GM23338 (cell line): Measurements from ENCODE around the gene GCK. TPM values are rescaled to one million over a fixed set of nuclear protein-coding genes. Genes with fewer than 3 reads are reported as not detected.

Experiments
- ATAC-seq: fragments of 200-7000 bp; cut with Tn5 transposase; 3 replicates; pipeline ENCODE4 v1.9.1; 2020
- DNase-seq: peaks from one replicate; pipeline ENCODE4 v3.0.0-alpha.2; 2015; ENCODE audit warnings: low spot score
- H2AFZ ChIP-seq: fragments of 200-600 bp; sonication (generic); 2 replicates; pipeline ENCODE4 v1.8.0; 2016; ENCODE audit warnings: antibody characterized with exemption, mild to moderate bottlenecking, moderate library complexity
- H3F3A ChIP-seq: fragments of 200-600 bp; sonication (generic); replicated peaks from 2 replicates; pipeline ENCODE4 v1.8.0; 2017; ENCODE audit warnings: antibody characterized with exemption, mixed run types, low read depth
- H3K27ac ChIP-seq: fragments of 200-600 bp; sonication (generic); 2 replicates; pipeline ENCODE4 v1.6.1; 2016; ENCODE audit warnings: low read depth
- H3K27me3 ChIP-seq: fragments of 200-600 bp; sonication (generic); 2 replicates; pipeline ENCODE4 v1.8.0; 2016; ENCODE audit warnings: mild to moderate bottlenecking, mixed run types, moderate library complexity; ENCODE audit not compliant: insufficient read depth
- H3K36me3 ChIP-seq: fragments of 200-600 bp; sonication (generic); 2 replicates; pipeline ENCODE4 v1.8.0; 2016; ENCODE audit warnings: mild to moderate bottlenecking; ENCODE audit not compliant: insufficient read depth
- H3K4me1 ChIP-seq: fragments of 200-600 bp; sonication (generic); 2 replicates; pipeline ENCODE4 v1.8.0; 2016; ENCODE audit warnings: mild to moderate bottlenecking, moderate library complexity; ENCODE audit not compliant: insufficient read depth
- H3K4me2 ChIP-seq: fragments of 200-600 bp; sonication (generic); 2 replicates; pipeline ENCODE4 v1.7.1; 2017; ENCODE audit warnings: mixed run types
- H3K4me3 ChIP-seq: fragments of 200-600 bp; sonication (generic); 2 replicates; pipeline ENCODE4 v1.6.1; 2016; ENCODE audit warnings: mixed run types
- H3K79me2 ChIP-seq: fragments of 200-600 bp; sonication (generic); replicated peaks from 2 replicates; pipeline ENCODE4 v1.8.0; 2017; ENCODE audit warnings: mild to moderate bottlenecking; ENCODE audit not compliant: insufficient read depth
- H3K9me2 ChIP-seq: fragments of 200-600 bp; sonication (generic); 2 replicates; pipeline ENCODE4 v1.8.0; 2017; ENCODE audit not compliant: insufficient read depth
- H4K20me1 ChIP-seq: fragments of 200-600 bp; sonication (generic); replicated peaks from 2 replicates; pipeline ENCODE4 v1.8.0; 2017; ENCODE audit warnings: mild to moderate bottlenecking; ENCODE audit not compliant: insufficient read depth
- H3K27ac Mint-ChIP-seq: 2 replicates; pipeline ENCODE4 v1.8.0; 2020; ENCODE audit warnings: inconsistent platforms, mild to moderate bottlenecking, moderate library complexity, mixed read lengths
- H3K27me3 Mint-ChIP-seq: 3 replicates; pipeline ENCODE4 v1.8.0; 2022; ENCODE audit warnings: low read depth, mild to moderate bottlenecking, moderate library complexity, mixed read lengths, inconsistent platforms; ENCODE audit not compliant: insufficient read depth, poor library complexity
- H3K36me3 Mint-ChIP-seq: 3 replicates; pipeline ENCODE4 v1.8.0; 2021; ENCODE audit warnings: low read depth, mild to moderate bottlenecking, inconsistent platforms, moderate library complexity, mixed read lengths
- H3K4me1 Mint-ChIP-seq: 3 replicates; pipeline ENCODE4 v1.8.0; 2020; ENCODE audit warnings: mild to moderate bottlenecking, inconsistent platforms, mixed read lengths
- H3K4me3 Mint-ChIP-seq: 3 replicates; pipeline ENCODE4 v1.8.0; 2021; ENCODE audit warnings: moderate library complexity, mild to moderate bottlenecking, inconsistent platforms, mixed read lengths
- H3K9me3 Mint-ChIP-seq: 3 replicates; pipeline ENCODE4 v1.8.0; 2020; ENCODE audit warnings: moderate library complexity, mild to moderate bottlenecking, inconsistent platforms, mixed read lengths
- CREB1 ChIP-seq: fragments of 250-450 bp; sonication (Bioruptor Pico); IDR thresholded peaks from 2 replicates; pipeline ENCODE4 v1.5.0; 2020; ENCODE audit warnings: low read depth, mild to moderate bottlenecking, moderate library complexity
- ETS1 ChIP-seq: IDR thresholded peaks from 2 replicates; pipeline ENCODE4 v1.6.1; 2016; ENCODE audit warnings: antibody characterized with exemption
- EZH2 ChIP-seq: fragments of 200-600 bp; sonication (generic); IDR thresholded peaks from one replicate; pipeline ENCODE4 v1.8.0; 2017; ENCODE audit warnings: antibody characterized with exemption, mild to moderate bottlenecking, low read depth; ENCODE audit not compliant: unreplicated experiment
- EZH2phosphoT487 ChIP-seq: fragments of 200-600 bp; sonication (generic); IDR thresholded peaks from one replicate; pipeline ENCODE4 v1.8.1; 2018; ENCODE audit warnings: antibody characterized with exemption; ENCODE audit not compliant: unreplicated experiment
- NANOG ChIP-seq: IDR thresholded peaks from 2 replicates; pipeline ENCODE4 v1.6.1; 2016; ENCODE audit warnings: antibody characterized with exemption, borderline replicate concordance
- REST ChIP-seq: IDR thresholded peaks from one replicate; pipeline ENCODE4 v1.6.1; 2018; ENCODE audit warnings: antibody characterized with exemption; ENCODE audit not compliant: unreplicated experiment
- STAT1 ChIP-seq: IDR thresholded peaks from one replicate; pipeline ENCODE4 v1.6.1; 2016; ENCODE audit warnings: antibody characterized with exemption; ENCODE audit not compliant: unreplicated experiment
- ZNF114 ChIP-seq: fragments of 250-450 bp; sonication (Bioruptor Pico); IDR thresholded peaks from 2 replicates; pipeline ENCODE4 v1.5.0; 2020; ENCODE audit warnings: mild to moderate bottlenecking, moderate library complexity
- polyA plus RNA-seq: library from polyadenylated mRNA; unstranded; fragments of >200 nt; fragmentation: Nextera tagmentation; extraction: Ambion mirVana; gene quantifications from 2 replicates; pipeline ENCODE4 v1.2.1, GENCODE V29; 2016
- total RNA-seq: library from RNA; depleted of rRNA; stranded (reverse); fragments of >200 nt; shearing (Covaris generic); gene quantifications from 2 replicates; pipeline ENCODE4 v1.2.3, GENCODE V29; 2014
- TF ChIP-seq, protein P1 (sequence below): fragments of 250-450 bp; sonication (Bioruptor Pico); IDR thresholded peaks from 2 replicates; pipeline ENCODE4 v1.5.0; 2020; ENCODE audit warnings: mild to moderate bottlenecking, moderate library complexity
- TF ChIP-seq, protein P2 (sequence below), 2 experiments: fragments of 200-600 bp in 1 of 2; sonication (generic) in 1 of 2; conservative IDR thresholded peaks; 2 replicates each; pipeline versions ENCODE4 v1.5.1 to v1.6.1; 2016 to 2017; ENCODE audit warnings: antibody characterized with exemption in 2 of 2, low read depth in 2 of 2, mild to moderate bottlenecking in 2 of 2, moderate library complexity in 1 of 2

The GCK gene
- total and polyA plus RNA-seq, 2 experiments from 2014 or later = 6.1 to 7.3 TPM

DNA sequence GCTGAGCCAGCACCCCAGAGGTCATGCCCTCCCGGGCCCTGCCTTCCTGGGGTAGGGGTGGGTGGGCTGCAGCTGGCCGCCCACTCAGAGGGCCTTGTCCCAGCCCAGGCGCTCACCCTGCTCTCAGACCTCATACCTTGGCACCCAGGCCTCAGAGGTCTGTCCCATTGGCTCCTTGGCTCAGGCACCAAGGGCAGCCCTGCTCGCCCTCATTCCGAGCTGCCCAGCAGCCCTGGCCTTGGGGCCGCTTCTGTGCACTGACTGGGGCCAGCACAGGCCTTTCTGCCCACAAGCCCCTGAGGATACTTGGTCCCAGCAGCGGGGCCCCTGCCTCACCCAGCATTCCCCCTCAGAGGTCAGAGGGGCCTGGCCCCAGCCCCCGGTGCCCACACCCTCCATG is 45.8 kb upstream of the GCK start:
- no peaks in the 10 kb centered on the region for H3K9me3 Mint-ChIP-seq
- Histone ChIP-seq H3K79me2 (no peaks in the 10 kb centered on the region), H2AFZ (no peak overlapping the region), H3K9me2 (no peaks in the 10 kb centered on the region), H3K36me3 (no peaks in the 10 kb centered on the region), H3K4me1 (no peaks in the 10 kb centered on the region), H3F3A (no peaks in the 10 kb centered on the region), H3K27ac (no peak overlapping the region), H3K27me3 (no peaks in the 10 kb centered on the region), H4K20me1 (no peaks in the 10 kb centered on the region), H3K4me3 (no peak overlapping the region), H3K4me2 (no peak overlapping the region)
- no peak overlapping the region for H3K4me3 Mint-ChIP-seq
- H3K36me3 Mint-ChIP-seq = no peaks in the 10 kb centered on the region
- H3K27ac Mint-ChIP-seq = no peak overlapping the region
- DNase-seq (no peak), ATAC-seq (no peak)
- peaks cover 7% of the 10 kb centered on the region for H3K4me1 Mint-ChIP-seq
- H3K27me3 Mint-ChIP-seq = peaks cover 7% of the 10 kb centered on the region
- TF ChIP-seq EZH2phosphoT487 (no peak), EZH2 (no peak), CREB1 (CRISPR knock-in tag) (no peak), ETS1 (no peak), STAT1 (no peak), REST (no peak), ZNF114 (CRISPR knock-in tag) (no peak), NANOG (no peak)
- TF ChIP-seq, protein P1, sequence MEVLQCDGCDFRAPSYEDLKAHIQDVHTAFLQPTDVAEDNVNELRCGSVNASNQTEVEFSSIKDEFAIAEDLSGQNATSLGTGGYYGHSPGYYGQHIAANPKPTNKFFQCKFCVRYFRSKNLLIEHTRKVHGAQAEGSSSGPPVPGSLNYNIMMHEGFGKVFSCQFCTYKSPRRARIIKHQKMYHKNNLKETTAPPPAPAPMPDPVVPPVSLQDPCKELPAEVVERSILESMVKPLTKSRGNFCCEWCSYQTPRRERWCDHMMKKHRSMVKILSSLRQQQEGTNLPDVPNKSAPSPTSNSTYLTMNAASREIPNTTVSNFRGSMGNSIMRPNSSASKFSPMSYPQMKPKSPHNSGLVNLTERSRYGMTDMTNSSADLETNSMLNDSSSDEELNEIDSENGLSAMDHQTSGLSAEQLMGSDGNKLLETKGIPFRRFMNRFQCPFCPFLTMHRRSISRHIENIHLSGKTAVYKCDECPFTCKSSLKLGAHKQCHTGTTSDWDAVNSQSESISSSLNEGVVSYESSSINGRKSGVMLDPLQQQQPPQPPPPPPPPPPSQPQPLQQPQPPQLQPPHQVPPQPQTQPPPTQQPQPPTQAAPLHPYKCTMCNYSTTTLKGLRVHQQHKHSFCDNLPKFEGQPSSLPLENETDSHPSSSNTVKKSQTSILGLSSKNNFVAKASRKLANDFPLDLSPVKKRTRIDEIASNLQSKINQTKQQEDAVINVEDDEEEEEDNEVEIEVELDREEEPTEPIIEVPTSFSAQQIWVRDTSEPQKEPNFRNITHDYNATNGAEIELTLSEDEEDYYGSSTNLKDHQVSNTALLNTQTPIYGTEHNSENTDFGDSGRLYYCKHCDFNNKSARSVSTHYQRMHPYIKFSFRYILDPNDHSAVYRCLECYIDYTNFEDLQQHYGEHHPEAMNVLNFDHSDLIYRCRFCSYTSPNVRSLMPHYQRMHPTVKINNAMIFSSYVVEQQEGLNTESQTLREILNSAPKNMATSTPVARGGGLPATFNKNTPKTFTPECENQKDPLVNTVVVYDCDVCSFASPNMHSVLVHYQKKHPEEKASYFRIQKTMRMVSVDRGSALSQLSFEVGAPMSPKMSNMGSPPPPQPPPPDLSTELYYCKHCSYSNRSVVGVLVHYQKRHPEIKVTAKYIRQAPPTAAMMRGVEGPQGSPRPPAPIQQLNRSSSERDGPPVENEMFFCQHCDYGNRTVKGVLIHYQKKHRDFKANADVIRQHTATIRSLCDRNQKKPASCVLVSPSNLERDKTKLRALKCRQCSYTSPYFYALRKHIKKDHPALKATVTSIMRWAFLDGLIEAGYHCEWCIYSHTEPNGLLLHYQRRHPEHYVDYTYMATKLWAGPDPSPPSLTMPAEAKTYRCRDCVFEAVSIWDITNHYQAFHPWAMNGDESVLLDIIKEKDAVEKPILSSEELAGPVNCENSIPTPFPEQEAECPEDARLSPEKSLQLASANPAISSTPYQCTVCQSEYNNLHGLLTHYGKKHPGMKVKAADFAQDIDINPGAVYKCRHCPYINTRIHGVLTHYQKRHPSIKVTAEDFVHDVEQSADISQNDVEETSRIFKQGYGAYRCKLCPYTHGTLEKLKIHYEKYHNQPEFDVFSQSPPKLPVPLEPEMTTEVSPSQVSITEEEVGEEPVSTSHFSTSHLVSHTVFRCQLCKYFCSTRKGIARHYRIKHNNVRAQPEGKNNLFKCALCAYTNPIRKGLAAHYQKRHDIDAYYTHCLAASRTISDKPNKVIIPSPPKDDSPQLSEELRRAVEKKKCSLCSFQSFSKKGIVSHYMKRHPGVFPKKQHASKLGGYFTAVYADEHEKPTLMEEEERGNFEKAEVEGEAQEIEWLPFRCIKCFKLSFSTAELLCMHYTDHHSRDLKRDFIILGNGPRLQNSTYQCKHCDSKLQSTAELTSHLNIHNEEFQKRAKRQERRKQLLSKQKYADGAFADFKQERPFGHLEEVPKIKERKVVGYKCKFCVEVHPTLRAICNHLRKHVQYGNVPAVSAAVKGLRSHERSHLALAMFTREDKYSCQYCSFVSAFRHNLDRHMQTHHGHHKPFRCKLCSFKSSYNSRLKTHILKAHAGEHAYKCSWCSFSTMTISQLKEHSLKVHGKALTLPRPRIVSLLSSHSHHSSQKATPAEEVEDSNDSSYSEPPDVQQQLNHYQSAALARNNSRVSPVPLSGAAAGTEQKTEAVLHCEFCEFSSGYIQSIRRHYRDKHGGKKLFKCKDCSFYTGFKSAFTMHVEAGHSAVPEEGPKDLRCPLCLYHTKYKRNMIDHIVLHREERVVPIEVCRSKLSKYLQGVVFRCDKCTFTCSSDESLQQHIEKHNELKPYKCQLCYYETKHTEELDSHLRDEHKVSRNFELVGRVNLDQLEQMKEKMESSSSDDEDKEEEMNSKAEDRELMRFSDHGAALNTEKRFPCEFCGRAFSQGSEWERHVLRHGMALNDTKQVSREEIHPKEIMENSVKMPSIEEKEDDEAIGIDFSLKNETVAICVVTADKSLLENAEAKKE (CRISPR knock-in tag) = no peak
- TF ChIP-seq, protein P2, sequence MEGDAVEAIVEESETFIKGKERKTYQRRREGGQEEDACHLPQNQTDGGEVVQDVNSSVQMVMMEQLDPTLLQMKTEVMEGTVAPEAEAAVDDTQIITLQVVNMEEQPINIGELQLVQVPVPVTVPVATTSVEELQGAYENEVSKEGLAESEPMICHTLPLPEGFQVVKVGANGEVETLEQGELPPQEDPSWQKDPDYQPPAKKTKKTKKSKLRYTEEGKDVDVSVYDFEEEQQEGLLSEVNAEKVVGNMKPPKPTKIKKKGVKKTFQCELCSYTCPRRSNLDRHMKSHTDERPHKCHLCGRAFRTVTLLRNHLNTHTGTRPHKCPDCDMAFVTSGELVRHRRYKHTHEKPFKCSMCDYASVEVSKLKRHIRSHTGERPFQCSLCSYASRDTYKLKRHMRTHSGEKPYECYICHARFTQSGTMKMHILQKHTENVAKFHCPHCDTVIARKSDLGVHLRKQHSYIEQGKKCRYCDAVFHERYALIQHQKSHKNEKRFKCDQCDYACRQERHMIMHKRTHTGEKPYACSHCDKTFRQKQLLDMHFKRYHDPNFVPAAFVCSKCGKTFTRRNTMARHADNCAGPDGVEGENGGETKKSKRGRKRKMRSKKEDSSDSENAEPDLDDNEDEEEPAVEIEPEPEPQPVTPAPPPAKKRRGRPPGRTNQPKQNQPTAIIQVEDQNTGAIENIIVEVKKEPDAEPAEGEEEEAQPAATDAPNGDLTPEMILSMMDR (conservative IDR thresholded peaks at IDR 0.05; ENCODE audit: low read depth in 2 of 2) = no peak
